A673 (cell line): Measurements from ENCODE around the gene KRT27. TPM values are rescaled to one million over a fixed set of nuclear protein-coding genes. Genes with fewer than 3 reads are reported as not detected.

ENCODE experiments used
- BruUV-seq: library from RNA; stranded (reverse); fragments of 400-500 nt; replicated peaks from 2 replicates; lab custom pipeline; 2021; lab: Mats Ljungman, UMichigan
- CTCF ChIA-PET: fragments of 300-600 bp; sonication (Branson Sonifier 250); formaldehyde crosslinking; loops from one replicate; lab custom pipeline; 2022; ENCODE audit warnings: antibody characterized with exemption; lab: Charles Lee
- POLR2A ChIA-PET: fragments of 300-600 bp; sonication (Branson Sonifier 250); formaldehyde crosslinking; loops from one replicate; lab custom pipeline; 2022; ENCODE audit warnings: antibody characterized with exemption; ENCODE audit not compliant: low non-redundant PET; lab: Charles Lee
- DNase-seq: peaks from one replicate; pipeline ENCODE4 v3.0.0-alpha.2; 2015; ENCODE audit warnings: low spot score
- H3K27ac ChIP-seq: fragments of 200-600 bp; sonication (generic); 2 replicates; pipeline ENCODE4 v1.5.1; 2016; ENCODE audit warnings: mixed run types, low read depth, mild to moderate bottlenecking, mixed read lengths, antibody characterized with exemption, low read length; ENCODE audit not compliant: poor library complexity, severe bottlenecking
- H3K27me3 ChIP-seq: fragments of 200-600 bp; sonication (generic); replicated peaks from 2 replicates; pipeline ENCODE4 v1.6.1; 2017; ENCODE audit warnings: mixed run types, low read depth, mild to moderate bottlenecking, mixed read lengths, antibody characterized with exemption, low read length; ENCODE audit not compliant: insufficient read depth, poor library complexity
- H3K36me3 ChIP-seq: fragments of 200-600 bp; sonication (generic); 2 replicates; pipeline ENCODE4 v1.6.1; 2016; ENCODE audit warnings: mixed run types, mild to moderate bottlenecking, mixed read lengths, antibody characterized with exemption, low read length; ENCODE audit not compliant: insufficient read depth, poor library complexity, severe bottlenecking
- H3K4me1 ChIP-seq: fragments of 200-600 bp; sonication (generic); 2 replicates; pipeline ENCODE4 v1.6.1; 2017; ENCODE audit warnings: mixed run types, mild to moderate bottlenecking, mixed read lengths, antibody characterized with exemption, low read length; ENCODE audit not compliant: insufficient read depth, poor library complexity, severe bottlenecking
- H3K4me3 ChIP-seq: fragments of 200-600 bp; sonication (generic); 2 replicates; pipeline ENCODE4 v1.5.1; 2016; ENCODE audit warnings: low read depth, mixed run types, mild to moderate bottlenecking, mixed read lengths, low read length; ENCODE audit not compliant: poor library complexity, severe bottlenecking
- H3K9me3 ChIP-seq: fragments of 200-600 bp; sonication (generic); 2 replicates; pipeline ENCODE4 v1.6.1; 2016; ENCODE audit warnings: mixed run types, low read depth, mild to moderate bottlenecking, mixed read lengths, antibody characterized with exemption, low read length; ENCODE audit not compliant: poor library complexity, severe bottlenecking
- EZH2 ChIP-seq: fragments of 200-600 bp; sonication (generic); IDR thresholded peaks from 2 replicates; pipeline ENCODE4 v1.6.1; 2017; ENCODE audit warnings: borderline replicate concordance, low read depth, mild to moderate bottlenecking, mixed read lengths, antibody characterized with exemption, low read length; ENCODE audit not compliant: poor library complexity, severe bottlenecking
- intact Hi-C: fragments of 100-400 bp; cut with micrococcal nuclease; formaldehyde crosslinking; loops from one replicate; pipeline ENCODE4 v1.10.0; 2022; ENCODE audit not compliant: unreplicated experiment
- total RNA-seq: library from RNA; stranded (reverse); gene quantifications from 2 replicates; pipeline ENCODE4 v1.2.3, GENCODE V29; 2021
- TF ChIP-seq, protein P1 (sequence below): fragments of 300-800, 200-600 bp; sonication (generic); conservative IDR thresholded peaks from 2 replicates; pipeline ENCODE4 v1.5.1; 2017; ENCODE audit warnings: low read depth, mild to moderate bottlenecking, antibody characterized with exemption, low read length, moderate library complexity, mixed read lengths

KRT27 gene
- total RNA-seq, 1 experiment from 2014 or later, result not detected

DNA sequence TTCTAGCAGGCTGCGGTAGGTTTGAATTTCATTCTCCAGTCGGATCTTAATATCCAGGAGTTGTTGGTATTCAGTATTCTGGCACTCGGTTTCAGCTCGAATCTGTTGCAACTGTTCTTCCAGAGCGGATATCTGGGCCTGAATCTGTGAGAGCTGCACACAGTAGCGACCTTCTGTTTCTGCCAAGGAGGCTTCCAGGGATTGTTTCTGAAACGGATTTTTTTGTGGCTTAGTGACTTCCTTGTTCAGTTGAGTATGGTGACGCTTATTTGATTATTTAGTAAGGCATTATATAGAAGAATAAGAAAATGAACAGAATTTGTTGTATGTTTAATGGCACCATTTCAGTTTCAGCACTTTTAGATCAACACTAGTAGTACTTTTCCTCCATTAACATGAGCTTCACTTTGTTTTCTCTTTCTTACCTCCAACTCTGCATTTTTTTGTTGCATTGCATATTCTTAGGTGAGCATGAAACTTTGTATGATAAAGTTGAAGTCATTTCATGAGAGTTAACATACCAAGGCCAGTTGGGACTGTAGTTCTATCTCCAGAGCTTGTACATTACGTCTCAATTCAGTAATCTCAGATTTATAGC lies 37.3 kb upstream of the KRT27 start:
- Histone ChIP-seq H3K36me3 (peaks cover 3% of the 10 kb centered on the region), H3K4me1 (no peaks in the 10 kb centered on the region), H3K9me3 (no peaks in the 10 kb centered on the region), H3K27me3 (no peaks in the 10 kb centered on the region), H3K4me3 (peak overlapping the region; percentile 64), H3K27ac (peak overlapping the region; percentile 87)
- TF ChIP-seq EZH2, result no peak
- TF ChIP-seq, protein P1, sequence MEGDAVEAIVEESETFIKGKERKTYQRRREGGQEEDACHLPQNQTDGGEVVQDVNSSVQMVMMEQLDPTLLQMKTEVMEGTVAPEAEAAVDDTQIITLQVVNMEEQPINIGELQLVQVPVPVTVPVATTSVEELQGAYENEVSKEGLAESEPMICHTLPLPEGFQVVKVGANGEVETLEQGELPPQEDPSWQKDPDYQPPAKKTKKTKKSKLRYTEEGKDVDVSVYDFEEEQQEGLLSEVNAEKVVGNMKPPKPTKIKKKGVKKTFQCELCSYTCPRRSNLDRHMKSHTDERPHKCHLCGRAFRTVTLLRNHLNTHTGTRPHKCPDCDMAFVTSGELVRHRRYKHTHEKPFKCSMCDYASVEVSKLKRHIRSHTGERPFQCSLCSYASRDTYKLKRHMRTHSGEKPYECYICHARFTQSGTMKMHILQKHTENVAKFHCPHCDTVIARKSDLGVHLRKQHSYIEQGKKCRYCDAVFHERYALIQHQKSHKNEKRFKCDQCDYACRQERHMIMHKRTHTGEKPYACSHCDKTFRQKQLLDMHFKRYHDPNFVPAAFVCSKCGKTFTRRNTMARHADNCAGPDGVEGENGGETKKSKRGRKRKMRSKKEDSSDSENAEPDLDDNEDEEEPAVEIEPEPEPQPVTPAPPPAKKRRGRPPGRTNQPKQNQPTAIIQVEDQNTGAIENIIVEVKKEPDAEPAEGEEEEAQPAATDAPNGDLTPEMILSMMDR, result no peak
- intact Hi-C loops, result no loop called here
- no TSS peak for BruUV-seq
- ChIA-PET POLR2A (no interaction called here), CTCF (interaction anchor here (0.6 kb wide), 1 partner anchor 851 kb away, joined by 5 read pairs; no protein-coding TSS in a partner anchor)
- no peak for DNase-seq

DNA sequence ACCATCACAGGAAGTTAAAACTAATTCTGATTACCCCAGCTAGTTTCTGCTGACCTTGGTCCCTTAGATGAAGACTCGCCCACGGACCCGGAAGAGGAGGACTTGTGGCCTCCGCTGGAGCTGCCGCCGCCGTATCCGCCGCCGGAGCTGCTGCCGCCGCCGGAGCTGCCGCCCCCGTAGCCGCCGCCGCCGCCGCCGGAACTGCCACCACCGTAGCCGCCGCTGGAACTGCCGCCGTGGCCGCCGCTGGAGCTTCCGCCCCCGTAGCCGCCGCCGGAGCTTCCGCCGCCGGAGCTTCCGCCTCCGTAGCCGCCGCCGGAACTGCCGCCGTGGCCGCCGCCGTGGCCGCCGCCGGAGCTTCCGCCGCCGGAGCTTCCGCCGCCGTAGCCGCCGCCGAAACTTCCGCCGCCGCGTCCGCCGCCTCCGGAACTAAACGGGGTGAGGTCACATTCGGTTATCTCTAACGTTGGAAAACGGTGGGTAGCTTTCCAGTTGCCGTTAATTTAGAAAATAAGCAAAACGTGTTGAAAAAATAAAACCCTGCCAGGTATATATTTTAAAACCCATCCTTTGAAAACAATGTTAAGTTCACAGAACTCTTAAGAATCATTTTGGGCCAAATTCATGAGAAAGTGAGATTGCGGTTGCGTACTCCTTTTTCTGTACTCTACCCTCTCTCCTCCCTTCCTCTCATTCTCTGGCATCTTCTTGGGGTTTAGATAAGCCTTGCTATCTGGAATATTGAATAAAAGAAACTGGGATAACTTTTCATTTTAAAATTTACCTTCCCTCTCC lies 36.6 kb upstream of the KRT27 start:
- CTCF ChIA-PET, result interaction anchor here (0.6 to 0.7 kb wide), 2 partner anchors 825 to 852 kb away, joined by 3 to 5 read pairs; no protein-coding TSS in a partner anchor
- TSS peak; percentile 91 for BruUV-seq
- Histone ChIP-seq H3K27ac (peak overlapping the region; percentile 87), H3K36me3 (peaks cover 3% of the 10 kb centered on the region), H3K9me3 (no peaks in the 10 kb centered on the region), H3K4me1 (no peaks in the 10 kb centered on the region), H3K27me3 (no peaks in the 10 kb centered on the region), H3K4me3 (peak overlapping the region; percentile 64)
- TF ChIP-seq EZH2, result no peak
- TF ChIP-seq, protein P1, result no peak
- peak; percentile 80 for DNase-seq
- intact Hi-C loops, result no loop called here
- POLR2A ChIA-PET, result interaction anchor here (0.7 kb wide), 1 partner anchor 14 kb away, joined by 3 read pairs; no protein-coding TSS in a partner anchor

DNA sequence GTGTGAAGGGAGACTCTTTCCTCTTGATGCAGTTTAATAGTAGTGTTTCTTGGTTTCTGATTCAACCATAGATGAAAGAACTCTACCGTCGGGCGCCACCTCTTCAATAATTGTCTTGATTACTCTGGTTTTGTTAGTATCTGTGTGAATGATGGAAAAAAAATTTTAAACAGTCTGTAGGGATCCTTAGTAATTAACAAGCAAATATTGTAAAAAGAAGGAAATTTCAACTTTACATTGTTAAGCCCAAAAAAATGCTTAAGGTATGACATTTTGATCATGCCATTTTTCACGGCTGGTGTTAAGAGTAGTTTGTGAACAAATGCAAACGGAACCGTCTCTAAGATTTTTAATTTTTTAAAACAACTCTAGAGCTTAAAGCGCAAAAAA lies 36.0 kb upstream of the KRT27 start:
- peak overlapping the region; percentile 87 for H3K27ac ChIP-seq

More for the DNA sequence above, 36.0 kb upstream of the KRT27 start:
- TSS peak; percentile 97 for BruUV-seq
- Histone ChIP-seq H3K4me3 (peak overlapping the region; percentile 64), H3K9me3 (no peaks in the 10 kb centered on the region), H3K36me3 (peaks cover 3% of the 10 kb centered on the region), H3K4me1 (no peaks in the 10 kb centered on the region), H3K27me3 (no peaks in the 10 kb centered on the region)
- ChIA-PET CTCF (no interaction called here), POLR2A (interaction anchor here (0.7 kb wide), 1 partner anchor 15 kb away, joined by 3 read pairs; no protein-coding TSS in a partner anchor)
- intact Hi-C loops, result no loop called here
- no peak for DNase-seq
- TF ChIP-seq, protein P1, result no peak
- TF ChIP-seq EZH2, result no peak
